IMR-90 (cell line): ENCODE measurements around the gene C12orf54.

Experiments
- MAFK ChIP-seq: IDR thresholded peaks from 2 replicates; pipeline ENCODE4 v1.6.1; 2012; ENCODE audit warnings: low read depth, low read length, improper control_type of control experiment
- TF ChIP-seq, protein P1 (sequence below): conservative IDR thresholded peaks from 2 replicates; pipeline ENCODE4 v1.5.1; 2012; ENCODE audit warnings: mild to moderate bottlenecking, low read depth, low read length, improper control_type of control experiment
- TF ChIP-seq, protein P2 (sequence below): fragments of 150-350 bp; IDR thresholded peaks from 2 replicates; pipeline ENCODE4 v1.6.1; 2017; ENCODE audit warnings: mild to moderate bottlenecking, antibody characterized with exemption, low read length, low read depth

DNA sequence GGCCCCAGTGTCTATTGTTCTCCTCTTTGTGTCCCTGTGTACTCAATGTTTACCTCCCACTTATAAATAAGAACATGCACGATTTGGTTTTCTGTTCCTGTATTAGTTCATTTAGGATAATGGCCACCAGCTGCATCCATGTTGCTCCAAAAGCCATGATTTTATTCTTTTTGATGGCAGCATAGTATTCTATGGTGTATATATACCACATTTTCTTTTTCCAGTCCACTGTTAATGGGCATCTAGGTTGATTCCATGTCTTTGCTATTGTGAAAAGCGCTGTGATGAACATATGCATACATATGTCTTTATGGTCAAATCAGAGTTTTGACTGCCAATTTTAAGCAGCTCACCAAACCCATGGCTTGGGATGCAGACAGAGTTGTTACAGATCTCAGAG is 27.2 kb upstream of the C12orf54 start:
- TF ChIP-seq, protein P1, sequence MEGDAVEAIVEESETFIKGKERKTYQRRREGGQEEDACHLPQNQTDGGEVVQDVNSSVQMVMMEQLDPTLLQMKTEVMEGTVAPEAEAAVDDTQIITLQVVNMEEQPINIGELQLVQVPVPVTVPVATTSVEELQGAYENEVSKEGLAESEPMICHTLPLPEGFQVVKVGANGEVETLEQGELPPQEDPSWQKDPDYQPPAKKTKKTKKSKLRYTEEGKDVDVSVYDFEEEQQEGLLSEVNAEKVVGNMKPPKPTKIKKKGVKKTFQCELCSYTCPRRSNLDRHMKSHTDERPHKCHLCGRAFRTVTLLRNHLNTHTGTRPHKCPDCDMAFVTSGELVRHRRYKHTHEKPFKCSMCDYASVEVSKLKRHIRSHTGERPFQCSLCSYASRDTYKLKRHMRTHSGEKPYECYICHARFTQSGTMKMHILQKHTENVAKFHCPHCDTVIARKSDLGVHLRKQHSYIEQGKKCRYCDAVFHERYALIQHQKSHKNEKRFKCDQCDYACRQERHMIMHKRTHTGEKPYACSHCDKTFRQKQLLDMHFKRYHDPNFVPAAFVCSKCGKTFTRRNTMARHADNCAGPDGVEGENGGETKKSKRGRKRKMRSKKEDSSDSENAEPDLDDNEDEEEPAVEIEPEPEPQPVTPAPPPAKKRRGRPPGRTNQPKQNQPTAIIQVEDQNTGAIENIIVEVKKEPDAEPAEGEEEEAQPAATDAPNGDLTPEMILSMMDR: no peak
- TF ChIP-seq, protein P2, sequence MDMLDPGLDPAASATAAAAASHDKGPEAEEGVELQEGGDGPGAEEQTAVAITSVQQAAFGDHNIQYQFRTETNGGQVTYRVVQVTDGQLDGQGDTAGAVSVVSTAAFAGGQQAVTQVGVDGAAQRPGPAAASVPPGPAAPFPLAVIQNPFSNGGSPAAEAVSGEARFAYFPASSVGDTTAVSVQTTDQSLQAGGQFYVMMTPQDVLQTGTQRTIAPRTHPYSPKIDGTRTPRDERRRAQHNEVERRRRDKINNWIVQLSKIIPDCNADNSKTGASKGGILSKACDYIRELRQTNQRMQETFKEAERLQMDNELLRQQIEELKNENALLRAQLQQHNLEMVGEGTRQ: no peak
- no peak for TF ChIP-seq MAFK
